Hepatocyte (in vitro differentiated cells): ENCODE data around the gene SYNGR4. TPM values are rescaled to one million over a fixed set of nuclear protein-coding genes. Genes with fewer than 3 reads are reported as not detected.
"Not testable (repeated sequence)": the region's sequence is repeated elsewhere in the genome, so short reads cannot be mapped to it uniquely, and the experiment has no call there.

Experiments used
- DNase-seq: peaks from one replicate; pipeline ENCODE4 v3.0.0-alpha.2; 2016; ENCODE audit warnings: low spot score
- H2AFZ ChIP-seq: fragments of 200-600 bp; sonication (generic); 2 replicates; pipeline ENCODE4 v1.6.0; 2016; ENCODE audit warnings: antibody characterized with exemption, mild to moderate bottlenecking
- H3K27ac ChIP-seq: fragments of 200-600 bp; sonication (generic); 2 replicates; pipeline ENCODE4 v1.5.1; 2016; ENCODE audit warnings: mild to moderate bottlenecking
- H3K27me3 ChIP-seq: fragments of 200-600 bp; sonication (generic); 2 replicates; pipeline ENCODE4 v1.6.1; 2016
- H3K36me3 ChIP-seq: fragments of 200-600 bp; sonication (generic); replicated peaks from 2 replicates; pipeline ENCODE4 v1.5.1; 2016; ENCODE audit warnings: low read depth; ENCODE audit not compliant: insufficient read depth
- H3K4me1 ChIP-seq: fragments of 200-600 bp; sonication (generic); 2 replicates; pipeline ENCODE4 v1.5.1; 2016; ENCODE audit warnings: mild to moderate bottlenecking, moderate library complexity; ENCODE audit not compliant: insufficient read depth
- H3K4me2 ChIP-seq: fragments of 200-600 bp; sonication (generic); 2 replicates; pipeline ENCODE4 v1.6.0; 2016
- H3K4me3 ChIP-seq: fragments of 200-600 bp; sonication (generic); 2 replicates; pipeline ENCODE4 v1.5.1; 2016; ENCODE audit warnings: mild to moderate bottlenecking
- H3K79me2 ChIP-seq: fragments of 200-600 bp; sonication (generic); 2 replicates; pipeline ENCODE4 v1.6.0; 2017; ENCODE audit warnings: mild to moderate bottlenecking
- H3K9me2 ChIP-seq: fragments of 200-600 bp; sonication (generic); replicated peaks from 2 replicates; pipeline ENCODE4 v1.6.0; 2017; ENCODE audit warnings: mild to moderate bottlenecking; ENCODE audit not compliant: insufficient read depth
- H3K9me3 ChIP-seq: fragments of 200-600 bp; sonication (generic); 2 replicates; pipeline ENCODE4 v1.5.1; 2016; ENCODE audit warnings: low read depth, mild to moderate bottlenecking
- H4K20me1 ChIP-seq: fragments of 200-600 bp; sonication (generic); 2 replicates; pipeline ENCODE4 v1.6.0; 2016; ENCODE audit warnings: mild to moderate bottlenecking; ENCODE audit not compliant: insufficient read depth, poor library complexity, severe bottlenecking
- EZH2 ChIP-seq: fragments of 200-600 bp; sonication (generic); IDR thresholded peaks from 2 replicates; pipeline ENCODE4 v1.6.1; 2016; ENCODE audit warnings: antibody characterized with exemption, mild to moderate bottlenecking, borderline replicate concordance
- EZH2phosphoT487 ChIP-seq: fragments of 200-600 bp; sonication (generic); IDR thresholded peaks from one replicate; pipeline ENCODE4 v1.6.1; 2018; ENCODE audit warnings: antibody characterized with exemption, mild to moderate bottlenecking, low read depth, moderate library complexity; ENCODE audit not compliant: unreplicated experiment, severe bottlenecking
- WGBS: methylation state at CpG from one replicate; pipeline ENCODE4 v1.1.6; 2016; ENCODE audit warnings: low lambda C conversion rate; ENCODE audit errors: missing lambda C conversion rate; 5-methylcytosine and 5-hydroxymethylcytosine counted together
- polyA plus RNA-seq: library from polyadenylated mRNA; unstranded; fragments of >200 nt; fragmentation: Nextera tagmentation; extraction: Ambion mirVana; gene quantifications from 2 replicates; pipeline ENCODE4 v1.2.1, GENCODE V29; 2016
- total RNA-seq: library from RNA; depleted of rRNA; stranded (reverse); fragments of >200 nt; gene quantifications from 2 replicates; pipeline ENCODE4 v1.2.3, GENCODE V29; 2014
- TF ChIP-seq, protein P1 (sequence below): fragments of 200-600 bp; sonication (generic); IDR thresholded peaks from 2 replicates; pipeline ENCODE4 v1.5.1; 2016; ENCODE audit warnings: antibody characterized with exemption, mild to moderate bottlenecking; ENCODE audit not compliant: poor library complexity

The SYNGR4 gene, protein sequence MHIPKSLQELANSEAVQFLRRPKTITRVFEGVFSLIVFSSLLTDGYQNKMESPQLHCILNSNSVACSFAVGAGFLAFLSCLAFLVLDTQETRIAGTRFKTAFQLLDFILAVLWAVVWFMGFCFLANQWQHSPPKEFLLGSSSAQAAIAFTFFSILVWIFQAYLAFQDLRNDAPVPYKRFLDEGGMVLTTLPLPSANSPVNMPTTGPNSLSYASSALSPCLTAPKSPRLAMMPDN
- total RNA-seq, result not detected in 2 replicates
- polyA plus RNA-seq, result 0.51 and 1.3 TPM in 2 replicates

DNA sequence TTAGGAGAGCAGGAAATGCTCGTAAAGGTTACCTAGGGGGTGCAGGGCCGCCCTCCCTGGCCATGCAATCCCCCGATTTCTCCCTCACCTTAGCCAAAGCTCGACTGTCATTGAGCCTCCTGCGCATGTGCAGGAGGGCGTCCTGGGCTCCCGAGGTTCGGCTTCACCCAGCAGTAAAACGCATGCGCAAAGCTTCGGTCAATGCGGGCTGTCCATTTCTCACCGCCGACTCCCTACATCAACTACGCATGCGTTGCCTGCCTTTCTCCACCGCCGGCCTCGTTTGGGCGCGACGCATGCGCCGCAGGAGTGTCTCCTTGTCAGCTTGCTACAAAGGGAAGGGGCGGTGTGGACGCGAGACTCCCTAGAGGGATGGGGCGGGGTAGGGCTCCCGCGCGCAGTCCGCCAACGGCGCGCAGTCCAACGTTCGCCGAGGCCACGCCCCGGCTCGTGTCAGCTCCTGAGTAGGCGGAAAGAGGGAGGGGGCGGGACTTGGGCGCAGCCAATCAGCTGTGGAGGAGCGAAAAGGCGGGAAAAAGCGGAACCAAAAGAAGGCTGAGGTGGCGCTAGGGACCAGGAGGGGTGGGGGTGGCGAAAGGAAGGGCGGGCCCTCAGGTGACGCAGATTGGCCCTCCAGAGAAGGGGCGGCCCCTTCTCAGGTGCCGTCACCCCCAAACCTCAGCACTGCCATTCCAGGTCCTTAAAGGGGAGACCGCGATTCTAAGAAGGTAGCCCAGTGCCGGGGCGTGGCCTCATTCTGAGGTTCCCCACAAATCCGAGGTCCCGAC is at the start of gene SYNGR4, which contains the start of gene TMEM143:
SYNGR4 (plus strand) TSS at position 558 of the 788 bp plus-strand sequence. CDS start 1,476 bp downstream, outside the sequence.
TMEM143 (minus strand) TSS at position 131 of the 788 bp plus-strand sequence; CDS start at position 111, 20 bp downstream.
- Histone ChIP-seq H2AFZ (peak within 1 kb of the TSS; percentile 69), H3K4me2 (peak within 1 kb of the TSS; percentile 83), H3K27ac (peak within 1 kb of the TSS; percentile 82), H3K9me3 (no peaks in the 10 kb centered on the region), H3K27me3 (no peaks in the 10 kb centered on the region), H3K9me2 (no peaks in the 10 kb centered on the region), H3K36me3 (no peaks in the 10 kb centered on the region), H3K4me1 (no peaks in the 10 kb centered on the region), H3K79me2 (no peaks in the 10 kb centered on the region), H3K4me3 (peak within 1 kb of the TSS; percentile 8), H4K20me1 (no peaks in the 10 kb centered on the region)
- TF ChIP-seq EZH2 (no peak), EZH2phosphoT487 (no peak)
- TF ChIP-seq, protein P1, sequence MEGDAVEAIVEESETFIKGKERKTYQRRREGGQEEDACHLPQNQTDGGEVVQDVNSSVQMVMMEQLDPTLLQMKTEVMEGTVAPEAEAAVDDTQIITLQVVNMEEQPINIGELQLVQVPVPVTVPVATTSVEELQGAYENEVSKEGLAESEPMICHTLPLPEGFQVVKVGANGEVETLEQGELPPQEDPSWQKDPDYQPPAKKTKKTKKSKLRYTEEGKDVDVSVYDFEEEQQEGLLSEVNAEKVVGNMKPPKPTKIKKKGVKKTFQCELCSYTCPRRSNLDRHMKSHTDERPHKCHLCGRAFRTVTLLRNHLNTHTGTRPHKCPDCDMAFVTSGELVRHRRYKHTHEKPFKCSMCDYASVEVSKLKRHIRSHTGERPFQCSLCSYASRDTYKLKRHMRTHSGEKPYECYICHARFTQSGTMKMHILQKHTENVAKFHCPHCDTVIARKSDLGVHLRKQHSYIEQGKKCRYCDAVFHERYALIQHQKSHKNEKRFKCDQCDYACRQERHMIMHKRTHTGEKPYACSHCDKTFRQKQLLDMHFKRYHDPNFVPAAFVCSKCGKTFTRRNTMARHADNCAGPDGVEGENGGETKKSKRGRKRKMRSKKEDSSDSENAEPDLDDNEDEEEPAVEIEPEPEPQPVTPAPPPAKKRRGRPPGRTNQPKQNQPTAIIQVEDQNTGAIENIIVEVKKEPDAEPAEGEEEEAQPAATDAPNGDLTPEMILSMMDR, result no peak
- peak; percentile 100 for DNase-seq
- 7% methylated on average over 37 of the region's 59 CpGs for WGBS

DNA sequence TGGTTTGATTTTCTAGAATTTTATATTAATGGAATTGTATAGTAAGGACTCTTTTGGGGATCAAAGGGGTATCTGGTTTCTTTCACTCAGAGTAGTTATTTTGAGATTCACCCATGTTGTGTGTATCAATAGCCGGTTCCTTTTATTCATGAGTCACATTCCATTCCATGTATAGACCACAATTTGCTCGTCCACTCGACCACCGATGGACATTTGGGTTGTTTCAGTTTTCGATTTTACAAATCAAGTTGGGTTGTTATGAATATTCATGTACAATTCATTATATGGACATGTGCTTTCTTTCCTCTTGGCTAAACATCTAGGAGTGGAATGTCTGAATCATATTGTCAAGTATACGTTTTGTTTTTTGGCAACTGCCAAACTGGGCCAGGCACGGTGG is 48.5 kb upstream of the SYNGR4 start:
- no peak overlapping the region for H3K4me2 ChIP-seq
- no peaks in the 10 kb centered on the region for H3K27me3 ChIP-seq
- H3K36me3 ChIP-seq, result no peaks in the 10 kb centered on the region
- no peaks in the 10 kb centered on the region for H3K9me3 ChIP-seq
- no peak overlapping the region for H2AFZ ChIP-seq
- no peaks in the 10 kb centered on the region for H3K9me2 ChIP-seq
- 90% methylated on average over 7 of the region's 7 CpGs for WGBS
- no peaks in the 10 kb centered on the region for H4K20me1 ChIP-seq
- no peak overlapping the region for H3K27ac ChIP-seq
- H3K4me1 ChIP-seq, result peaks cover 13% of the 10 kb centered on the region
- H3K4me3 ChIP-seq, result no peak overlapping the region
- DNase-seq, result no peak
- H3K79me2 ChIP-seq, result no peaks in the 10 kb centered on the region
- TF ChIP-seq EZH2 (no peak), EZH2phosphoT487 (no peak)
- TF ChIP-seq, protein P1, result no peak

GRCh38 chr19:48317708-48317960 is 46.5 kb upstream of the SYNGR4 start:
- not testable (repeated sequence) for H3K36me3 ChIP-seq, H3K4me3 ChIP-seq, H3K4me2 ChIP-seq, H3K27me3 ChIP-seq, H4K20me1 ChIP-seq, H3K9me3 ChIP-seq, H3K79me2 ChIP-seq, H2AFZ ChIP-seq, DNase-seq, H3K9me2 ChIP-seq
- Histone ChIP-seq H3K4me1 (peaks cover 19% of the 10 kb centered on the region), H3K27ac (peak overlapping the region; percentile 33)
- WGBS, result 56% methylated on average over 9 of the region's 9 CpGs

DNA sequence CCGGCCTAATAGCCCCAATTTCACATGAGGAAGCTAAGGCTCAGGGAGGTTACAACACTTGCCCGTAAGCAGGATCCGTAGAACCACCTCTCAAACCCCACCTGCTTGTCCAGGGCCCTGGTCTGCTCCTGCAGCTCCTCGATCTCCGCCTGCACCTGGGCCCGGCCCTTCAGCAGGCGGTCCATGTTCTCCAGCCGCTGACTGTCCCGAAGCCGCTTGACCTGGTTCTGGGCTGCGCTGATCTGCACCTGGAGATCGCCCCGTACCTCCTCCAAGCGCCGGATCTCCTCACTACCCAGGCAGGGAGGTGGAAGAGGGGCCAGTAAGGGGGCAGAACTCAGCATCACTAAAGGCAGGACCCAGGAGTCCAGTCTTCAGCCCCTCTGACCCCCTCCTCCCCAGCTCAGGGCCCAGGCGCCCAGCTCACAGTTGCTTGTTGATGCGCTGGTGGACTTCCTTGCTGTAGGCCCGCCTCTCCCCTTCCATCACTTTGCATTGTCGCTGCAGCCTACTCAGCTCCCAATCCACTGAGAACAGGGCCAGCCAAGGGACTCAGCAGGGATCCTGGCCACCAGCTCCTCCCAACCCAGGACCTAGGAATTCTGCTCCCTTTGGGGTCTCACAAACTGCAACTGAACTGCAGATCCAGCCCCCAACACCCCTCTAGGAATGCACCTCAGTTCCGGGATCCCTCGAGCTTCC is 45.7 kb upstream of the SYNGR4 start:
- Histone ChIP-seq H3K4me2 (no peak overlapping the region), H3K27ac (no peak overlapping the region), H3K36me3 (no peaks in the 10 kb centered on the region), H3K9me2 (no peaks in the 10 kb centered on the region), H3K9me3 (no peaks in the 10 kb centered on the region), H3K4me1 (peaks cover 27% of the 10 kb centered on the region), H3K79me2 (peaks cover 4% of the 10 kb centered on the region), H2AFZ (no peak overlapping the region), H4K20me1 (no peaks in the 10 kb centered on the region), H3K4me3 (no peak overlapping the region), H3K27me3 (no peaks in the 10 kb centered on the region)
- WGBS, result 94% methylated on average over 21 of the region's 21 CpGs
- no peak for DNase-seq
- TF ChIP-seq, protein P1, result no peak
- no peak for TF ChIP-seq EZH2
- TF ChIP-seq EZH2phosphoT487, result no peak
